NCI-H2107 treated with DMSO at 0.1 percent for 48 hours (cell line): ENCODE data around the gene ABCF2.
A peak's percentile ranks its signal among the peaks of the same experiment; 100 is the strongest.

ENCODE experiments used
- DNase-seq: peaks from one replicate; lab custom pipeline; 2025; ENCODE audit not compliant: unreplicated experiment; lab: John Stamatoyannopoulos, UW

The ABCF2 gene

GRCh38 chr7:151242159-151243044 is 15.4 kb upstream of the ABCF2 start:
- no peak for DNase-seq

- DNase-seq, result no peak
Measured at GRCh38 chr7:151241755-151242096, 14.7 kb upstream of the ABCF2 start.

GRCh38 chr7:151240942-151241754 is 14.1 kb upstream of the ABCF2 start:
- no peak for DNase-seq

- DNase-seq, result no peak
Measured at GRCh38 chr7:151240536-151240935, 13.5 kb upstream of the ABCF2 start.

- DNase-seq, result no peak
Measured at GRCh38 chr7:151239837-151240459, 12.9 kb upstream of the ABCF2 start.

- DNase-seq, result no peak
Measured at GRCh38 chr7:151238924-151239836, 12.2 kb upstream of the ABCF2 start.

GRCh38 chr7:151238190-151238810 is 11.3 kb upstream of the ABCF2 start:
- no peak for DNase-seq

GRCh38 chr7:151237244-151238189 is 10.5 kb upstream of the ABCF2 start:
- DNase-seq, result no peak

GRCh38 chr7:151236406-151236805 is 9.4 kb upstream of the ABCF2 start:
- no peak for DNase-seq

GRCh38 chr7:151235091-151235787 is 8.2 kb upstream of the ABCF2 start:
- no peak for DNase-seq

GRCh38 chr7:151233804-151234203 is 6.8 kb upstream of the ABCF2 start:
- no peak for DNase-seq

GRCh38 chr7:151232917-151233701 is 6.1 kb upstream of the ABCF2 start:
- DNase-seq, result no peak

- DNase-seq, result peak; percentile 43
Measured at GRCh38 chr7:151232091-151232916, 5.3 kb upstream of the ABCF2 start, which contains the start of gene CHPF2. Gene CHPF2, plus strand, starts transcription at chr7:151232483. Its CDS starts 1,529 bp downstream, at chr7:151234012.

- DNase-seq, result no peak
Measured at GRCh38 chr7:151231080-151231479, 4.1 kb upstream of the ABCF2 start.

- no peak for DNase-seq
Measured at GRCh38 chr7:151229249-151229648, 2.2 kb upstream of the ABCF2 start.

GRCh38 chr7:151228024-151228866 is 1.2 kb upstream of the ABCF2 start:
- DNase-seq, result no peak
